NT2/D1 (cell line): Measurements from ENCODE around the gene HMX3.
A peak's percentile ranks its signal among the peaks of the same experiment; 100 is the strongest.

Source experiments
- DNase-seq: peaks from one replicate; pipeline ENCODE4 v3.0.0-alpha.2; 2011; ENCODE audit warnings: low read depth, low spot score
- H3K27me3 ChIP-seq: 2 replicates; pipeline ENCODE4 v1.6.0; 2011; ENCODE audit warnings: mild to moderate bottlenecking; ENCODE audit not compliant: insufficient read length, insufficient read depth
- H3K36me3 ChIP-seq: 2 replicates; pipeline ENCODE4 v1.6.1; 2011; ENCODE audit warnings: mild to moderate bottlenecking, low read length, mixed read lengths; ENCODE audit not compliant: insufficient read depth, insufficient read length
- H3K4me1 ChIP-seq: 2 replicates; pipeline ENCODE4 v1.5.1; 2011; ENCODE audit not compliant: insufficient read depth, insufficient read length
- H3K4me3 ChIP-seq: 2 replicates; pipeline ENCODE4 v1.5.1; 2011; ENCODE audit warnings: low read depth; ENCODE audit not compliant: insufficient read length
- H3K9ac ChIP-seq: 2 replicates; pipeline ENCODE4 v1.6.0; 2011; ENCODE audit warnings: low read depth; ENCODE audit not compliant: insufficient read length
- H3K9me3 ChIP-seq: 2 replicates; pipeline ENCODE4 v1.5.1; 2011; ENCODE audit warnings: mild to moderate bottlenecking, low read length; ENCODE audit not compliant: insufficient read depth
- SUZ12 ChIP-seq: IDR thresholded peaks from 2 replicates; pipeline ENCODE4 v1.6.1; 2011; ENCODE audit not compliant: insufficient read length, insufficient read depth; ENCODE audit errors: extremely low read depth
- YY1 ChIP-seq: IDR thresholded peaks from 2 replicates; pipeline ENCODE4 v1.6.1; 2011; ENCODE audit not compliant: insufficient read length, insufficient read depth
- ZNF274 ChIP-seq: IDR thresholded peaks from 2 replicates; pipeline ENCODE4 v1.6.1; 2011; ENCODE audit warnings: mild to moderate bottlenecking, low read depth, low read length

The HMX3 gene

GRCh38 chr10:123141791-123142700 lies 6.3 kb downstream of the HMX3 start:
- Histone ChIP-seq H3K9me3 (no peaks in the 10 kb centered on the region), H3K4me1 (peaks cover 9% of the 10 kb centered on the region), H3K27me3 (peaks cover 100% of the 10 kb centered on the region), H3K9ac (no peak overlapping the region), H3K36me3 (no peaks in the 10 kb centered on the region), H3K4me3 (peak overlapping the region; percentile 15)
- TF ChIP-seq YY1 (no peak), SUZ12 (peak; percentile 68), ZNF274 (no peak)
- DNase-seq = no peak

DNA sequence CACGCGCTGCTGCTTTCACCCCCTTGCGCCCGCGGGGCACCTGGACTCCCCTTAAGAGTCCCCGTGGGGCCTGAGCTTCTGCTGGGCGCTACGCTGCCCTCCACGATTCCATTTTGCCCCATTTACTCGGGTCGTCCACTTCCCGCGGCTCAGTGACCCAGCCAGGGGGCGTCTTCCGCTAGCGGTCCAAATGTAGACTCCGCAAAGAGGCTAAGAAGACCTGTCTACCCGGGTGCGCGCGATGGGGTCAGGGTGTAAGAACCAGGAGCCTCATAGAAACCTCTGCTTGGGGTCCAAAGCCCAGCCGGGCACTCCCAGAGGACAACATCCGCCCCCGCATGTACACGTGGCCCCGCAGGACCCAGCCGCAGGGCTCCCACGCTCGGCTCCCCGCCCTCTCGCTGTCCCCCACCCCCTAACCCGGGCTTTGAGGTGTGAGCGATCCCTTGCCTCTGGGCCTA lies 7.0 kb downstream of the HMX3 start:
- peaks cover 100% of the 10 kb centered on the region for H3K27me3 ChIP-seq
- peak overlapping the region; percentile 15 for H3K4me3 ChIP-seq
- H3K9me3 ChIP-seq = no peaks in the 10 kb centered on the region
- DNase-seq = no peak
- H3K9ac ChIP-seq = no peak overlapping the region
- H3K36me3 ChIP-seq = no peaks in the 10 kb centered on the region
- peaks cover 9% of the 10 kb centered on the region for H3K4me1 ChIP-seq
- no peak for TF ChIP-seq YY1
- no peak for TF ChIP-seq ZNF274
- no peak for TF ChIP-seq SUZ12

DNA sequence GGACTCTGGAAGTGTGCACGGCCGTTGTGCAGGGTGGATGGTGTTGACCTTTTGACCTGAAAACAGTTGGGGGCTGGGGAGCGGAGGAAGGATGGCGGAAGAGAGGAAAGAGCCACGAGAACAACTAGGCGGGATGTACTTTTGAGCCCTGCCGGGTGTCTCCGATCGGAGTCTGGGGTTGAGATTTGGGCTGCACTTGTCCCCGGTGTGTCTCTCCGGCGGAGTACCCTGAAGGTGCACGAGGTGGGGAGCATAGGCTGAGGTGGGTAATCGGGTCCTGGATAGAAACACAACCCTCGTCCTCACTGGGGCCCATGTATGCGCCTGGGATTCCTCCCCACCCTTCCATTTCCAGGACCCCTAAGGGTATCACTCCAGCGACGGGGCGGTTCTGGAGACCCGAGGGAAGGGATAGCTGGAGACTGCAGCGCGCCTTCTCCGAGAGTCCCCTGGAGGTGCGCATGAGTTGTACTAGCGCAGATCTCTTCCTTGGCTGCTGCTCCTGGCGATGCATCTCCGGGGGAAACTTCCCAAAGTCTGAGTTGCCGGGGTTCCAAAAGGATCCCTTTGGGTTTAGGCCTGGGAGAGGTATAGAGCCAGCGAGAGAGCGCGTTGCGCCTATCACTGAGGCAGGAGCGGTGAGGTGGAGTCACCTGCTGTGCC lies 7.5 kb downstream of the HMX3 start:
- Histone ChIP-seq H3K27me3 (peaks cover 100% of the 10 kb centered on the region), H3K9me3 (no peaks in the 10 kb centered on the region), H3K36me3 (no peaks in the 10 kb centered on the region), H3K4me1 (peaks cover 9% of the 10 kb centered on the region), H3K9ac (no peak overlapping the region), H3K4me3 (no peak overlapping the region)
- no peak for TF ChIP-seq ZNF274
- TF ChIP-seq SUZ12 = peak; percentile 85
- no peak for DNase-seq

- no peak overlapping the region for H3K9ac ChIP-seq
- peaks cover 100% of the 10 kb centered on the region for H3K27me3 ChIP-seq
- no peak overlapping the region for H3K4me3 ChIP-seq
- no peak for DNase-seq
- TF ChIP-seq SUZ12 = no peak
- no peak for TF ChIP-seq YY1
- TF ChIP-seq ZNF274 = no peak
- H3K9me3 ChIP-seq = no peaks in the 10 kb centered on the region
- H3K4me1 ChIP-seq = peaks cover 11% of the 10 kb centered on the region
- H3K36me3 ChIP-seq = no peaks in the 10 kb centered on the region
Observed at GRCh38 chr10:123143825-123144168, 8.0 kb downstream of the HMX3 start.

DNA sequence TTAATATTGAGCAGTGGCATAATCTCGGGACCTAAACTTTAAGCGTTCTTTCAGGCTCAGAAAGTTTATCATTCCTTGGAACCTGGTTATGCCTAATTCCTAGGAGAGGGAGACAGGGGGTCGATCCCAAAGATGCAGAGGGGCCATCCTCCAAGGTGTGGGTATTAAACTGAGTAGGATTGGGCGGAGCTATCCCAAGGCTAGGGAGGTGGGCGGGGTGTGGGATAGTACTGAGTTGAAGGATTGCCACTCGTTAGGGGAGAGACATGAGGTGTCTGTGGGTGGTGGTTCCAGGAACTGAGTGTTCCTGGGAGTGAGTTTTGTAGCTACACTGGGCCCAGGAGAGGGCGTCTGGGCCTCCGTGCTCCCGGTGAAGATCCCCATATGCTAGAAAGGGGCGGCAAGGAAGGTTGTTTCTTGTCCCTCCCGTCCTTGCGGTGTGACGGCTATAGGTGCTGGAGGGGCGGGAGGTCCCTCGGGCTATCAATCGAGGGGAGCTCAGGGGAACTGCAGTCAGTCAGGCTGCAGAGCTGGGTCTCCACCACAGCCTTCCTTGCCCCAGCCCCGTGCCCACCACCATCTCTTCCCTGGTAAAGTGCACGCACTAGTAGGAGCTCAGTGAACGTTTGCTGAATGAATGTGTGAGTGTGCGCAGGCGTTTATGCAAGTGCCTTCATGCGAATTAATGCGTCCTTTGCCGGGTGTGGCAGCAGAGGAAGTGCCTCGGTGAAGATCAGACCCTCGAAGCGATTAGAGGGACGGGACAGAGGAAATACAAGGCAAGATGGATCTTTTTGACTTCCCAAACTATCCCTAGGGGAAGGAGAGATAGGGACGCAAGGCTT lies 9.1 kb downstream of the HMX3 start:
- DNase-seq = no peak
- Histone ChIP-seq H3K4me3 (no peak overlapping the region), H3K4me1 (peaks cover 12% of the 10 kb centered on the region), H3K9ac (no peak overlapping the region), H3K36me3 (no peaks in the 10 kb centered on the region), H3K27me3 (peaks cover 100% of the 10 kb centered on the region), H3K9me3 (no peaks in the 10 kb centered on the region)
- no peak for TF ChIP-seq SUZ12
- TF ChIP-seq ZNF274 = no peak
- no peak for TF ChIP-seq YY1

- no peak overlapping the region for H3K9ac ChIP-seq
- peaks cover 100% of the 10 kb centered on the region for H3K27me3 ChIP-seq
- H3K4me3 ChIP-seq = no peak overlapping the region
- no peak for TF ChIP-seq YY1
- peak; percentile 83 for TF ChIP-seq SUZ12
- no peak for TF ChIP-seq ZNF274
- DNase-seq = no peak
- peaks cover 12% of the 10 kb centered on the region for H3K4me1 ChIP-seq
- no peaks in the 10 kb centered on the region for H3K9me3 ChIP-seq
- no peaks in the 10 kb centered on the region for H3K36me3 ChIP-seq
Observed at GRCh38 chr10:123145542-123146012, 9.8 kb downstream of the HMX3 start.
